ENCODE results near the gene NFATC2IP. TPM values are rescaled to one million over a fixed set of nuclear protein-coding genes. Genes with fewer than 3 reads are reported as not detected.

The NFATC2IP gene
- total RNA-seq = 30.2 TPM

- DNase-seq (ENCODE audit: low read depth in 2 of 3, low spot score in 2 of 3) = peak; percentile 97 to 100 (median 100)
These were observed at the start of gene NFATC2IP for GRCh38 chr16:28950648-28951409. Gene NFATC2IP (plus strand): TSS chr16:28950937. CDS start chr16:28951012, 75 bp downstream.

GRCh38 chr16:28901862-28902261, 48.9 kb upstream of the NFATC2IP start:
- no peak for DNase-seq (ENCODE audit: low read depth in 2 of 3, low spot score in 2 of 3)

GRCh38 chr16:28902909-28903308, 47.8 kb upstream of the NFATC2IP start:
- DNase-seq (ENCODE audit: low read depth in 2 of 3, low spot score in 2 of 3) = peak in 2 of 3 donors; percentile 37 to 64

GRCh38 chr16:28903344-28904042, 47.2 kb upstream of the NFATC2IP start:
- DNase-seq (ENCODE audit: low read depth in 2 of 3, low spot score in 2 of 3) = no peak

GRCh38 chr16:28904363-28904762, 46.4 kb upstream of the NFATC2IP start:
- no peak for DNase-seq (ENCODE audit: low read depth in 2 of 3, low spot score in 2 of 3)

GRCh38 chr16:28904828-28905227, 45.9 kb upstream of the NFATC2IP start:
- no peak for DNase-seq (ENCODE audit: low read depth in 2 of 3, low spot score in 2 of 3)

GRCh38 chr16:28905229-28905754, 45.4 kb upstream of the NFATC2IP start:
- no peak for DNase-seq (ENCODE audit: low read depth in 2 of 3, low spot score in 2 of 3)

GRCh38 chr16:28905800-28906372, 44.9 kb upstream of the NFATC2IP start:
- DNase-seq (ENCODE audit: low read depth in 2 of 3, low spot score in 2 of 3) = no peak

- no peak for DNase-seq (ENCODE audit: low read depth in 2 of 3, low spot score in 2 of 3)
These were observed 40.4 kb upstream of the NFATC2IP start for GRCh38 chr16:28910086-28911031.

- no peak for DNase-seq (ENCODE audit: low read depth in 2 of 3, low spot score in 2 of 3)
These were observed 38.2 kb upstream of the NFATC2IP start for GRCh38 chr16:28912558-28912957.

- DNase-seq (ENCODE audit: low read depth in 2 of 3, low spot score in 2 of 3) = no peak
These were observed 36.6 kb upstream of the NFATC2IP start for GRCh38 chr16:28913946-28914724.

- no peak for DNase-seq (ENCODE audit: low read depth in 2 of 3, low spot score in 2 of 3)
These were observed 35.6 kb upstream of the NFATC2IP start for GRCh38 chr16:28915181-28915580.

- peak in 1 of 3 donors; percentile 16 for DNase-seq (ENCODE audit: low read depth in 2 of 3, low spot score in 2 of 3)
These were observed 33.6 kb upstream of the NFATC2IP start for GRCh38 chr16:28917095-28917494.

- no peak for DNase-seq (ENCODE audit: low read depth in 2 of 3, low spot score in 2 of 3)
These were observed 32.0 kb upstream of the NFATC2IP start for GRCh38 chr16:28918698-28919097.

GRCh38 chr16:28923231-28923587, 27.5 kb upstream of the NFATC2IP start:
- no peak for DNase-seq (ENCODE audit: low read depth in 2 of 3, low spot score in 2 of 3)

- DNase-seq (ENCODE audit: low read depth in 2 of 3, low spot score in 2 of 3) = no peak
These were observed 26.9 kb upstream of the NFATC2IP start for GRCh38 chr16:28923652-28924398.

- DNase-seq (ENCODE audit: low read depth in 2 of 3, low spot score in 2 of 3) = no peak
These were observed 26.4 kb upstream of the NFATC2IP start for GRCh38 chr16:28924399-28924761.

GRCh38 chr16:28924762-28925385, 25.9 kb upstream of the NFATC2IP start, which contains the start of gene RABEP2:
Gene RABEP2 (minus strand): TSS chr16:28925238. CDS start chr16:28925163, 75 bp downstream.
- peak; percentile 89 to 95 (median 92) for DNase-seq (ENCODE audit: low read depth in 2 of 3, low spot score in 2 of 3)
